ENCODE results near the gene OR2A1. TPM values are rescaled to one million over a fixed set of nuclear protein-coding genes. Genes with fewer than 3 reads are reported as not detected.
A peak's percentile ranks its signal among the peaks of the same experiment; 100 is the strongest.
"Not testable (repeated sequence)": the region's sequence is repeated elsewhere in the genome, so short reads cannot be mapped to it uniquely, and the experiment has no call there.

Gene OR2A1
- polyA plus RNA-seq, 10 donors: 0.19 to 0.63 (median 0.39) TPM

DNA sequence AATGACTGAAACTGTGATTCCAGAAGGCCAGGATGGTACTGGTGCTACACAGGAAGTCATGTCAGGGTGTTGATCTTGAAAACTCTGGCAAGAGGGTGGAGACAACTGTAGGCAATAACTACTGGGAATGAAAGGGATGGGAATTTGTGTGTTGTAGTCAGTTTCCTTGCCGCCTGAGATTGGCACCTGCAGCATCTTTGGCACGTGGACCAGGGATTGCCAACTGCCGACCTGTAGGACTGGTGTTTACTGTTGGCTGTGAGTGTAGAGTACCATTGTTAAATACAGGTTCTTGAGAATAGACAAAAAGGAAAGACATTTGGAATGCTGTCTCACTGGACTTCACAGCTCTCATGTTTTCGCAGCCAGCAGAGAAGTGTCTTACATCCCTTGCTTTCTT is 11.1 kb downstream of the OR2A1 start:
- DNase-seq: not testable (repeated sequence)

DNA sequence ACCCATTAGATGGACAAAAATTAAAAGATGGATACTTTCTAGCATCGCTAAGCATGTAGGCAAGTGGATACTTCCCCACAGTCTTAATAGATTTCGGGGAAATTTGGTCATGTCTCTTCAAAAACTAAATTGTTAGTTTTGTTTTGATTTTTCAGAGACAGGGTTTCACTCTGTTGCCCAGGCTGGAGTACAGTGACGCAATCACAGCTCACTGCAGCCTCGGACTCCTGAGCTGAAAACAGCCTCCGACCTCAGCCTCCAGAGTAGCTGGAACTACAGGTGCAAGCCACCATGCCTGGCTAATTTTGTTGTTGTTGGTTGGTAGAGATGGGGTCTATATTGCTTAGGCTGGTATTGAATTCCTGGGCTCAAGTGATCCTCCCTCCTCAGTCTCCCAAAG is 13.6 kb downstream of the OR2A1 start:
- DNase-seq: not testable (repeated sequence)

DNA sequence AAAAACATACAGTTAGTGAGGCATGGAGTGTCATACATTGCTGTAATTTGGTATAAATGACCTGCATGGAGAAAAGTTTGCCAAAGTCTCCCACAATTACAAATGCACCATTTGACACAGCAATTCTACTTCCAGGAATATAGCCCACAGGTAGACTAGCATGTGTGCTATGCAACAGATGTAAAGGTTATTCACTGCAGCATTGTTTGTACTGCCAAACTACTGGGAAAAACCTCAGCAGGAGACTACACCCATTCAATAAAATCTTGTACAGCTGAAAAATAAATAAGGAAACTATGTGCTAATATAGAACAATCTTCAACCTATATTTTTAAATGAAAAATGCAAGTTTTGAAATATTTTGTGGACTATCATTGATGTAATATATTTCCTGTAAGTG is 17.8 kb downstream of the OR2A1 start:
- not testable (repeated sequence) for DNase-seq

DNA sequence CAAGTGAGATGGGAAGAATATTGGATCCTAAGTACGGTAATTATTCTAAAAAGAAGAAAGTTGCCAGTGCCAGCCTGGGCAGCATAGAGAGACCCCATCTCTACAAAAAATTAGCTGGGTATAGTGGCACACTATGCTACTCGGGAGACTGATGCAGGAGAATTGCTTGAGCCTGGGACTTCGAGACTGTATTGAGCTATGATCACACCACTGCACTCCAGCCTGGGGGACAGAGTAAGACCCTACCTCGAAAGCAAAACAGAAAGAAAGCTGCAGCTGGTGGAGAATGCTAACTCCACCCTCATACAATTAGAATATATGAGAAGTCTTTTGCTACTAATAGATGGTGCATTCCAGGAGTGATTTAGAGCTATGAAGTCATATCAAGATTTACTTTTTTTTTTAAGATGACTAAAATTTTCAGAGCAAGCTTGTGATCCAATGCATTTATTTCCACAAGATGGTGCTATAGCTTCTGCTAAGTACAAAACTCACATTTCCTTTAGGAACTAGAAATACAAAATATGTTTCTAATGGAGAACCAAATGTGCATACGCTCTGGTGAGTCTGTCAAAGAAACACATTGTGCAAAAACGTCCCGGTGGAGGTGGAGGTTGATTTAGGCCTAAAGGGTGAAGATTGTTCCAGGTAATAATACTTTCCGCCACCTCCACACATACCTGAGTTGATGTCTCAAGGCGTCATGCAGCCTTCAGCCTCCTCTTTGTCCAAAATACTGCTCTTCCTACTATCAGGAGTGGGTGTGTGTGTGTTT is 19.2 kb downstream of the OR2A1 start:
- DNase-seq: not testable (repeated sequence)

DNA sequence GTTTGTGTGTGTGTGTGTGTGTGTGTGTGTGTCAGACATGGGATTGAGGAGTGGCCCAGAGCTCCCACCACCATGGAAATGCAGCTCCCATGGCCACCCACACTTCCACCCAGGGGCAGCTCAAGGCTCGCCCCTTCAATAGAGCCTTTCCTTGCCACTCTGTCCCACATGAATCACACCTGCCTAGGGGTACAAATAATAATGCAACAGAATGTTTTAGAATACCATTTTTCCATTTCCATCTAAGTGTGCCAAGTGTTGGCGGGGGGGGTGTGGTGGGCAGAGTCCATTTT is 19.7 kb downstream of the OR2A1 start:
- DNase-seq: peak in 1 of 3 donors; percentile 0

DNA sequence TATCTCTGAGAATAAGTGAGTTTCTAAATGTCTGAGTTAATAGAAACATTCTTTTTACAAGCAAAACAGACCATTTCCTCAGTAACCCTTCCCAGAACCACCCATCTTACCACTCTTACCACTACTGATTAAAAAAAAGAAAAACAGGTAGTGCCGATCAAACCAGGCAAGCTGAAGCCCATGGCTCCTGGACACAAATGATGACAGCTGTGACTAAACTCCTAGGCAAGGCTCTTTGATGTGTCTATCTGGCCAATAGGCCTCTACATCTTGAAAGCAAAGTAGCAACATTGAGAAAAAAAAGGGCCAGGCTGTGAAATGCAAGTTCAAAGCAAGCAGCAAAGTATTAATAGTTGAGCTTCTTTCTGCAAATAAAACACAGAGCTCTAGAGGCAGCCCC is 36.4 kb downstream of the OR2A1 start:
- not testable (repeated sequence) for DNase-seq

DNA sequence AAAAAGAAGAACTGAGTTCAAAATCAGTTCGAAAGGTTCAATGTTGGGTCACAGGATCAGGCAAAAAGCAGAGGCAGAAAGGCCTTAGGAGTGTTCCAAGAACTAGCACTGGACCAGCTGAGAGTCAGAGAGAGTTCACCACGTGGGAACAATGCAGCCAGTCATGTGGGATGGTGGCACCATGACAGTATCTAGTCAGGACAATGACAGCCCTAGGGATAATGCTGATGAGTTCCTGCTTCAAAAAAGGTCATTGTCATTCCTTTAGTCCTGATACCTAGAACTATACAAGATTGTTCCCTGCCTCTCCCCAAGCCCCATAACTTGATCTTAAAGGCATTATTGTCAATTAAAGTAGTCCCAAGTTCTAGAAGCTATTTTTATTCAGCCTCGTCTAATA is 39.4 kb downstream of the OR2A1 start:
- not testable (repeated sequence) for DNase-seq

DNA sequence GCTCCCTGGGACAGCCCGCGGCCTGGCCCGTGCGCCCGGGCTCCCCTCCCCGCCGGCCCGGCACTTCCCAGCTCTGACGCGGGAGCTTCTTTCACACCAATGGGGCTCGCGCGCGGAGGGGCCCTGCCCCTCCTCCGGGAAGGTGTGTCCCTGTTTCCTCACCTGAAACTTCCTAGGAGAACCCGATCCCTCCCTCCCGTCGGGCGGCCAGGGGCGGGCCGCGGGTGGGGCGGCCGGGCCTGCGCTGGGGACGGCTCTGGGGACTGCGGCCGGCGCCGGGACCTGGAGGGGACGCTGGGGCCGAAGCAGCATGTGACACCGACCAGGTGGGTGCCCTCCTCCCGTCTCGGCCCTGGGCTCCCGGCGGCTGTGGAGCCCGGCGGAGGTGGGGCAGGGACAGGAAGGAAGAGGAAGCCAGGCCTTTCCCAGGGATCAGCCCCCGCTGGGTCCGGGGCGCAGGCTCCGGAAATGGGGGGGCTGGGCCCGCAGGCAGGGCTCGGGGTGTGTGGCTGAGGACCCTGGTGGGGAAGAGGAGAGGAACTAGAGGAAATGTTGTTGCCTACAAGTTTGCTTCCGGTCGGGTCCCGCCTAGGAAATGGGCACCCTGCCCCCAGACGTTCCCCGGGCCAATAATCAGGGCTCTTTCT is 43.1 kb downstream of the OR2A1 start, which contains the start of gene ARHGEF5:
Gene ARHGEF5, plus strand, starts transcription at position 227 of the 647 bp plus-strand sequence. CDS start 7,268 bp downstream, outside the sequence.
- not testable (repeated sequence) for DNase-seq

DNA sequence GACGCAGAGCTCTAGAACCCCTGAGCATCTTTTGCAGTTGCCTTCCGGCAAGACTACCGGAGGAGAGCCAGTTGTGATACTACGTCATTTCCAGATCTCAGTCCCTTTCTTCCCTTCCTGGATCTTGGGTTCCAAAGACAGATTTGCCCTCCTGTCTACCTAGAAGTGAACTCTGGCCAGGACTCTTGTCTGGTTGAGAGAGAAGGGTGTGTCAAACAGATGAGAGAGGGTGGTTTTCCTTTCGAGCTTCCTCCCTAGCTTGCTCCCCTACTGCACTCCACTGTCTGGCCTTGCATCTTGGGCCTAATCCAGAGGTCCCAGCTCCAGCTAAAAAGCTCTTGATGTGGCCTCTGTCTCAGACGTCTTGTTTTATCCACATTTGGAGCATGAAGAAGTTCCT is 44.0 kb downstream of the OR2A1 start:
- DNase-seq: not testable (repeated sequence)

DNA sequence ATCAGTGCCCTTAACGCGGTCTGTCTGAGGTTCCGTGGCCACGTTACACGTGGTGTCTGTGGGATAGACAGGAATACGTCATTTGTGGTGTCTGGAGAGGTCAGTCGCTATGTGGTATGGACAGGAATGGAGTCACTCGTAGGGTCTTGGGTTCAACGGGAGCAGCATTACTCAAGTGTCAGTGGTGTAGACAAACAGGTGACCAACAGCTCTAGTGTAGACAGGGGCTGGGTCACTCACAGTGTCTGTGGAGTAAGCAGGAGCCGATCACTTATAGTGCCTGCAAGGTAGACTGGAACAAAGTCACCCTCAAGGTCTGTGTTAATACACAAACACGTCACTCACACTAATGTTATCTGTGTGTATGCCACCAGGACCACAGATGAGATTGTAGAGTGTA is 44.6 kb downstream of the OR2A1 start:
- not testable (repeated sequence) for DNase-seq

DNA sequence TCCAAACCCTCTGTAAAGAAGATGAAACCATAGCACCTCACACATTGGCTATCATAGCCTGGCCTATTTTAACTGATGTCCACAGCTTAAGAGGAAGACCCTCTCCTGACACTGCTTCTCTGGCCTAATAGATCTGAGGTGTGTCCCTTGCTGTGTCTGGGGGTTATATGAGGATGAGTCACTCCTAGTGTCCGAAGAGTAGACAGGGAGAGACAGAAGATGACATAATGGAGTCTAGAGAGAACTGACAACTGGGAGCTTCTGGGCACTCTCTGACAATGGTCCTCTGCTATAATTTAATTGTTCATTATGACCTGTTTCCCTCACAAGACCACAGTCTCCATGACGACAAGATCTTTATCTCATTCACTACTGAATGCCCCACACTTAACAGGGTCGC is 49.8 kb downstream of the OR2A1 start:
- not testable (repeated sequence) for DNase-seq

DNA sequence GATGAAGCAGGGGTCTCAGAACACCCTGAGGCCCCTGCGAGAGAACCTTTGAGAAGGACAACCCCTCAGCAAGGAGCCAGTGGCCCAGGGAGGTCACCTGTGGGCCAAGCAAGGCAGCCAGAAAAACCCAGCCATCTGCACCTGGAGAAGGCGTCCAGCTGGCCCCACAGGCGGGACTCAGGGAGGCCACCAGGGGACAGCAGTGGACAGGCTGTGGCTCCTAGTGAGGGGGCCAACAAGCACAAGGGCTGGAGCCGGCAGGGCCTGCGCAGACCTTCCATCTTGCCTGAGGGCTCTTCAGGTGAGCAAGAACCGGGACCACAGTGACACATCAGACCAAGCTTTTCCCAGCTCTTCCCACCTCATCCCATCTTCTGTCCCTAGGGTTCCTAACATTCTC is 53.3 kb downstream of the OR2A1 start:
- DNase-seq: not testable (repeated sequence)

DNA sequence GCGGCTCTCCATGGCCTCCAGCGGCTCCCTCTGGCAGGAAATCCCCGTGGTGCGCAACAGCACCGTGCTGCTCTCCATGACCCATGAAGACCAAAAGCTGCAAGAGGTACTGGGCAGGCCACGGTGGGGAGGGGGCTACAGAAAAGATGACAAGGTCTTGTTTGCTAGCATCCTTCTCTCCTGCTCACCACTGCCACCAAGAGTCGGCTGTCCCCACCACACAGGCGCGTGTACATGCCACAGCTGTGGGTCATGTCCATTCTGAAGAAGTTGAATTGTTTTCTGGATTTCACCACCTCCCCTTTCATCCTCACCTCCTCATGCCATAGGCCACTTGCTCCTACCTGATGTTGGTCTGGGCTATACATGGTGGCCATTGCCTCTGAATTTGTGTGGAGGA is 55.0 kb downstream of the OR2A1 start:
- not testable (repeated sequence) for DNase-seq

DNA sequence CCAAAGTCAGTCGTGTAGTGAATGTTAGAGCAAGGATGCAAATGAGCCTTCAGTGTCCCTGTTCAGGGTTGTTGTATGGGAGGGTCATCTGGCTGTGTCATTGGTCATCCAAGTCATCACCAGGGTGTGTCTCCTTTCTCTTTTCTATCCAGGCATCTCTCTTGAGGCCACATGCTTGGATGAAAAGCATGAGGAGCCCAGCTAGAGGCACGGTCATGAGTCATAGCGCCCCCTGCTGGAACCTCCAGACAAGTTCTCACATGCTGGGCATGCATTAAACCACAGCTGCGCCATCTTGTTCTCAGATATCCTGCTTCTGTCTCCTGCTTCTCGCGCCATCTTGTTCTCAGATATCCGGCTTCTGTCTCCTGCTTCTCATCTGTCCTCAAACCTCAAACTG is 57.0 kb downstream of the OR2A1 start:
- not testable (repeated sequence) for DNase-seq

Other genes with a start within 250 kb of the OR2A1 start
- under 1 TPM in 1 of 10 donors, not detected in 9; 0.16 TPM for gene OR2A25, start 242.6 kb upstream of the OR2A1 start, polyA plus RNA-seq (ENCODE audit: insufficient read length in 10 of 10)
- gene OR2A12, start 226.1 kb upstream of the OR2A1 start, polyA plus RNA-seq (ENCODE audit: insufficient read length in 10 of 10): under 1 TPM in 1 of 10 donors, not detected in 9; 0.05 TPM
- gene OR2A2, start 202.8 kb upstream of the OR2A1 start, polyA plus RNA-seq (ENCODE audit: insufficient read length in 10 of 10): not detected
- gene OR2A14, start 189.2 kb upstream of the OR2A1 start, polyA plus RNA-seq (ENCODE audit: insufficient read length in 10 of 10): not detected
- 1 to 10 TPM in 3 of 10 donors, under 1 TPM in 5, not detected in 2; 0.59 to 1.9 (median 0.75) TPM for gene CTAGE4, start 129.0 kb upstream of the OR2A1 start, polyA plus RNA-seq (ENCODE audit: insufficient read length in 10 of 10)
- 1 to 10 TPM in 9 of 10 donors, under 1 TPM in 1; 0.72 to 3.1 (median 1.9) TPM for gene ARHGEF35, start 116.6 kb upstream of the OR2A1 start, polyA plus RNA-seq (ENCODE audit: insufficient read length in 10 of 10)
- under 1 TPM; 0.19 to 0.85 (median 0.37) TPM for gene OR2A42, start 72.8 kb upstream of the OR2A1 start, polyA plus RNA-seq (ENCODE audit: insufficient read length in 10 of 10)
- 1 to 10 TPM in 7 of 10 donors, under 1 TPM in 3; 0.20 to 2.7 (median 1.5) TPM for gene OR2A7, start 47.6 kb upstream of the OR2A1 start, polyA plus RNA-seq (ENCODE audit: insufficient read length in 10 of 10)
- gene CTAGE8, start 43.1 kb upstream of the OR2A1 start, polyA plus RNA-seq (ENCODE audit: insufficient read length in 10 of 10): 1 to 10 TPM in 3 of 10 donors, under 1 TPM in 5, not detected in 2; 0.11 to 1.6 (median 0.75) TPM
- 1 to 10 TPM; 1.6 to 5.5 (median 2.4) TPM for gene ARHGEF5, start 43.0 kb downstream of the OR2A1 start, polyA plus RNA-seq (ENCODE audit: insufficient read length in 10 of 10)
- under 1 TPM in 2 of 10 donors, not detected in 8; 0.23 to 0.50 TPM for gene NOBOX, start 91.3 kb downstream of the OR2A1 start, polyA plus RNA-seq (ENCODE audit: insufficient read length in 10 of 10)